Smooth muscle cell of the brain vasculature (primary cell): Measurements from ENCODE around the gene KLHL14.
A peak's percentile ranks its signal among the peaks of the same experiment; 100 is the strongest.

ENCODE experiments used
- DNase-seq: peaks from one replicate; pipeline ENCODE4 v3.0.0-alpha.2; 2012; ENCODE audit warnings: low read depth, low spot score

KLHL14 gene

DNA sequence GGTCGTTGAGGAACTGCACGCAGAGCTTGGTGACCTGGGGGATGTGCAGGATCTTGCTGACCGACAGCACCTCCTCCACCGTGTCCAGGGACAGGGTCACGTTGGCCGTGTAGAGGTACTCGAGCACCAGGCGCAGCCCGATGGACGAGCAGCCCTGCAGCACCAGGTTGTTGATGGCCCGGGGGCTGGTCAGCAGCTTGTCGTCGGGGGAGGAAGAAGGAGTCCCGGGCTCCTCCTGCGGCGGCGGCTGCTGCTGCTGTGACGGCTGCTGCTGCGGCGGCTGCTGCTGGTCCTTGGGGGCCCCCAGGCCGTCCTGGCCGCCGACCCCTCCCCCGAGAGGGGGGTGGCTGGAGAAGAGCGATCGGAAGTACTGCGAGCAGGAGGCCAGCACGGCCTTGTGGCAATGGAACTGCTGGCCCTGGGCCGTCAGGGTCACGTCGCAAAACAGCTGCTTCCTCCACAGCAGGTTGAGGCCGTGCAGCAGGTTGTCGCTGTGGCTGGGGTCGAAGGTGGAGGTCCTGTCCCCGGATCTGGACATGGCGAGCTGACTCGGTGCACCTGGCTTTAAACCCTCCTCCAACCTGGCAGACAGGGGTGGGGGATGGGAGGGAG, 2.7 kb downstream of the KLHL14 start:
- DNase-seq: no peak

GRCh38 chr18:32769586-32770053, 3.2 kb downstream of the KLHL14 start:
- DNase-seq: no peak

DNA sequence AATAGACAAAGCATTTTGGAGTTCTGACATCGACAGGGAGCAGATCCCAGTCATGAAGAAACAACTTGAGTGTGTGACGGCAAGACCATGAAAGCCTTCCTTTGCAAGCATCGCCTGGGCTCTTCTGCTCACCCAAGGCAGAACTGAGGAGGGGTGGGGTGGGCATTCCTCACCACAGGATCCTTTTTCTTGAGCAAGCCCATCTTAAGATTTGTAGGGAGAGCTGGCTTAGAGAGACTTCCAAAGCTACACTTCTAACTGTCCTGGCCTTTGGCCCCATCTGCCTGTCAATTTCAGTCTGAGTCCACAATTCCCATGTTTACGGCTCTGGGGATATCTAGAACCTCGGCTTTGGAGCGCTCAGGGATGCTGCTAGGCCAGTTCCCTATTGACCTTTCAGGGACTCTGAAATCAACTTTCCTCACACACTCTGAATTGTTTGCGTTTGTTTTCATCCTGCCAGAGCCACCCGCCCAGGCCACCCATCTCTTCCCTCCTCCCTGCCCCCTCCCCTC, 3.7 kb downstream of the KLHL14 start:
- DNase-seq: no peak

- no peak for DNase-seq
Measured at GRCh38 chr18:32767400-32767799, 5.4 kb downstream of the KLHL14 start.

DNA sequence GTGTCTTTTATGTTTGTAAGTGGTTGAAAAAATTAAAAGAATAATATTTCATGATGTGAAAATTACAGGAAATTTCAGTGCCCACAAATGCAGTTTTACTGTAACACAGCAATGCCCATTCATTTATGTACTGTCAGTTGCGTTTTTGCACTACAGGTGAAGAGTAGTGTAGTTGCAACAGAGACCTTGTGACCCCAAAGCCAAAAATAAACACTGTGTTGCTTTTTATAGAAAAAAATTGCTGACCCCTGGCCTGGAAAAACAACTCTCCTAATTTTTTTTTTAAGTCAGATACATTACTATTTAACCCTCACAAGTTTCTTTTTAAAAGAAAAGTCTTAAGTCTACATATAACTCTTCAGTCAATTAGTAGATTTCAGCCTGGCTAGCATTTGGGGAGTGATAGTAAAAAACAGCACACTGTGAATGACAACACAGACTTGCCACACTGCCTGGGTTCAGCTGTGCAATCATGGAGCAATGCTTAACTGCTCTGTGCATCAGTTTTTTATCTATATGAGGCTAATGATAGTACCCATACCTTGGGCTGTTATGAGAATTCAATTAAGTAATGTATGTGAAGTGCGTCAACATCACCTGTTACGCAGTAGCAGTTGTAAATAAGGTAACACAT, 8.1 kb downstream of the KLHL14 start:
- DNase-seq: no peak

- no peak for DNase-seq
Measured at GRCh38 chr18:32763293-32763692, 9.5 kb downstream of the KLHL14 start.

GRCh38 chr18:32761231-32761630, 11.6 kb downstream of the KLHL14 start:
- DNase-seq: no peak

DNA sequence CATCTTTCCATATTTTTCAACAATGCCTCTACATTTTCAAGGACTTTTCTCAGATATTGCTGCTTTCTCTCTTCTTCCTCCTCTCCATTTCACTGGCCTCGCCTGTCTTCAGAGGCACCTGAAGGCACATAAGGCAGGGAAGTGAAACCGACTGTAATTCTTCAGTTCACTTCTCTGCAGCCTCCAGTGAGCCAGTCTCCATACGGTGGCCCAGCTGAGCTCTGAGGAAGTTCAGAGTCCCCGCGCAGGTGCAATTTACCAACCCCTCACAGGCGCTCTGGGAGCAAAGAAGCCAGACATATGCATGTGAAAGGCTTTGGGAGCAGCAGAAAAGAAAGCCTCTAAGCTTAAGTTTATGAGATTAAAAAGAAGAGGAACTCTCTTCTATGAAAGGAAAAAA, 12.4 kb downstream of the KLHL14 start:
- no peak for DNase-seq

GRCh38 chr18:32759611-32760167, 13.1 kb downstream of the KLHL14 start:
- no peak for DNase-seq

GRCh38 chr18:32754508-32755263, 18.1 kb downstream of the KLHL14 start:
- no peak for DNase-seq

DNA sequence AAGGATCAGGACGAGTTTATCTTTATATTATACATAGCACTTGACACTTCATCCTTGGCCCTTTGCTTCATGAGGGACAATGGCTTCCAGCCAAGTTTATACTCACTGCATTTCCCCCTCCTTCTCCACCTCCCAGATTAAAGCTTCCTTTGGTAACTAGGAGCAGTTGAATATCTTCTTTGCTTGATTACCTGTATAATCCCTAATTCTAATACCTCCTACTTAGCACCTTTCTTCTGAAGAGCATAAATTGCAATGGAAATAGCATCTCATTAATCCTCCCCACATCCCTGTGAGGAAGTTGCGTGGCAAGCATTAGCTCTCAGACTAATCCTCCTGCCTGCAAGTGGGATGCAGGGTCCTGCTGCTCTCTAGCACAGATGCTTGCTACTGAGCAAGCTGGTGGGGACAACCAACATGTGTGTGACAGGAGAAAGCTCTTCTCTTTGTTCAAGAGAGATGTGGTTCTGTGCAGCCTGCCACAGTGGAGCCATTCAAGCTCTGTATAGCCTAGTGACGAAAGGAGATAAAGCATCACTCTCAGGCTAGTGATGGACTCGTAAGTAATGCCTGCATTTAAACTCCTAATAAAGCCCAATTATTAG, 19.1 kb downstream of the KLHL14 start:
- no peak for DNase-seq

DNA sequence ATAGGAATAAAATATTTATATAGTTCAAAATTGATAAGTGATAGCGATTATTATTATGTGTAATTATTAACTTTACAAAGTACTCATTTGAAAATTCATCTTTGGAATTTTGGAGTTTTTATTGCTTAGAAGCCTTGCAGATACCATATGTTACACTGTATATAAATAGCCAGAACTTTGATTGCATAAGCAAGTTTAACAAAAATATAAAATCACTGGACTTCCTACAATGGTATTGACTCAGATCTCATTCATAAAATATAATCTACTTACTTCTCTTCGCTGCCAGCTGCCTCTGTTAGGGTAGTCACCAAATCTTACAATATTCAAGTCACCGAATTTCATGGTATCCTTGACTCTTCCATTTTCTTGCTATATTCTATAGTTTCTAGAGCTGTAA, 22.5 kb downstream of the KLHL14 start:
- DNase-seq: no peak

- no peak for DNase-seq
Measured at GRCh38 chr18:32749809-32750208, 23.0 kb downstream of the KLHL14 start.

DNA sequence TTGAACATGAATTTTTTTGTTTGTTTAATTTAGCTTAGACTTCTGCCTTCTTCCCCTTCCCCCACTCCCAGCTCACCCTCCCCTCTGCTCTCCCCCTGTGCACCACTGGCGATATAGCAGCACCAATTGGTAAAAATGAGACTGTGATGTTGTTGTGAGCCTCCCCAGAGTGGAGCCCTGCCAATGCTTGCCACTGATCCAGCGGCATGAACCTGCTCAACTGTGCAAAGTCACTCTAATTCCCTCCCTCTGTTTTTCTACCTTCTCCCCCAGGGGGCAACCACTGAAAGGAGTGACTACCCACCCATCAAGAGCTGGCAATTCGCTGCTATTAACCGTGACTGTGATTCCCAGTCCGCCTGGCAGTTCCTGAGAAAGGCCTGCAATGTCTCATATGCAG, 30.2 kb downstream of the KLHL14 start:
- DNase-seq: no peak

DNA sequence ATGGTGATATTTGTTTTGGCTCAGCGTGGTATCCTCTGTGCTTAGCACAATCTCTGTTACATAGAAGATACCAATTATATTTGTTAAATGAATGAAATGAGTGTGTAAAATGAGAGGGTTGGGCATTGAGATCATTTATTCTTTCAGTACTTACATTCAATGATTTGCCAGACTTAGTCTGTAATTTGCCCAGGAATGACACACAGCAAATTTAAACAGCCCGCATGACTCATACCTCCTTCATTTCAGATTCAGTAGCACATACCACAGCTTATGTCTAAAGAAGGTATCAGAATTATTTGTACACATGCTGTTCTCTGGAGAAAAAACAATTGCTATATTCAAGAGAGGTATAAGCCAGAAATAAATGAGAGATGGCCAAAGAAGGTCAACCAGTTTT, 37.0 kb downstream of the KLHL14 start:
- no peak for DNase-seq

GRCh38 chr18:32734442-32734841, 38.4 kb downstream of the KLHL14 start:
- no peak for DNase-seq

- no peak for DNase-seq
Measured at GRCh38 chr18:32732165-32732564, 40.7 kb downstream of the KLHL14 start.

- peak; percentile 7 for DNase-seq
Measured at GRCh38 chr18:32730620-32731091, 42.2 kb downstream of the KLHL14 start.

- no peak for DNase-seq
Measured at GRCh38 chr18:32730068-32730467, 42.8 kb downstream of the KLHL14 start.

GRCh38 chr18:32724071-32724749, 48.6 kb downstream of the KLHL14 start:
- DNase-seq: no peak

DNA sequence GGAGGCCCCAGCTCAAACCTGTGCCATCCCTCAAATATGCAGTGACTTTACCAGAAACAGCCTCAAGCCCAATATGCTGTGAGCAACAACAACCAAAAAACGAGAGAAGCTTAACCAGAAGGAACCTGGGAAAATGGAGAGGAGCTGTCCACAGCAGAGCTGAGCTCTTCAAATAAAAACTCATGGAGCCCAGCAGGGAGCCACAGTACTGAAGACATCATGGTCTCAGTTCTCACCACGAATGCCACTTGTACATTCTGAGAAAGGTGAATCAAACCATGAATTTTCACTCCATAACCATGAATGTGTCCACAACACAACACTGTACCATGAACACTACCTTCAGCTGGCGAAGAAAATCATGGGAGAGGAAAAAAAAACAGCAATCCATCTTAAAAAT, 50.5 kb downstream of the KLHL14 start:
- DNase-seq: no peak
